ENCODE results near the gene GOLT1B. TPM values are rescaled to one million over a fixed set of nuclear protein-coding genes. Genes with fewer than 3 reads are reported as not detected.

The GOLT1B gene
- total RNA-seq, 1 experiment from 2014 or later = 46.1 TPM

DNA sequence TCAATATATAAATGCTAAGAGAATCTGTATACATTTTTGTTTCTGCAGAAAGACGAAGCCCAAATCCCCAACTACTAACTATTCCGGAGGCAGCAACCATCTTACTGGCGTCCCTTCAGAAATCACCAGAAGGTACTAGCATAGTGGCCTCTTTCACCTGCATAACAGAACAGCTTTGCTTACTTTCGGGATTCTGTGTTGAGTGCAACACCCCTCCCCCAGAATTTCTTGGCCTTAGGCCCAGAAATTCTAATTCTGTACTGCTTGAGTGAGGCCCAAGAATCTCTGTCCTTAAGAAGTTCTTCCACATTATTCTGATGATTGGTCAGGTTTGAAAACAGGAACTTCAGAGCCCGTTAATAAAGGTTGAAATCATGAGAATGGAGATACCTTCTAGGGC is 27.4 kb downstream of the GOLT1B start:
- H3K14ac ChIP-seq (ENCODE audit: insufficient read depth, low read length) = no peak overlapping the region
- no peak overlapping the region for H3K9ac ChIP-seq (ENCODE audit: extremely low read depth, insufficient read length, low read length)
- no peak overlapping the region for H2AFZ ChIP-seq (ENCODE audit: low read length)
- no peak overlapping the region for H3K4me2 ChIP-seq (ENCODE audit: insufficient read depth, insufficient read length, low read length)
- Mint-ChIP-seq H3K27me3 (ENCODE audit: low read depth) (peaks cover 70% of the 10 kb centered on the region), H3K4me3 (no peak overlapping the region), H3K4me1 (peaks cover 5 to 12% of the 10 kb centered on the region in 2 experiments), H3K9me3 (no peaks in the 10 kb centered on the region), H3K36me3 (ENCODE audit: insufficient read depth in 1 of 3, low read depth in 3 of 3) (no peaks in the 10 kb centered on the region; a peak in 1 of 7 replicates), H3K27ac (no peak overlapping the region)
- no peak overlapping the region for H2BK5ac ChIP-seq (ENCODE audit: insufficient read length, low read length)
- WGBS (ENCODE audit: extremely low coverage, insufficient read length, low lambda C conversion rate) = no CpG with 5 or more reads among the region's 5 CpGs
- no peak overlapping the region for H3K23ac ChIP-seq (ENCODE audit: insufficient read length, low read depth, low read length)
- H3K79me2 ChIP-seq (ENCODE audit: insufficient read depth, low read length) = no peaks in the 10 kb centered on the region
- no peak overlapping the region for H3K4ac ChIP-seq (ENCODE audit: low read depth, low read length)
- no peak for TF ChIP-seq CTCF (conservative IDR thresholded peaks at IDR 0.05)
- H3K23me2 ChIP-seq (ENCODE audit: insufficient read length, low read depth, low read length, poor library complexity, severe bottlenecking) = peaks cover 8% of the 10 kb centered on the region
- H4K8ac ChIP-seq (replicated peaks; ENCODE audit: insufficient read length, low read depth, low read length) = no peak overlapping the region
- no peak overlapping the region for H2AK5ac ChIP-seq (ENCODE audit: insufficient read length, low read length)
- H3K9me3 ChIP-seq (ENCODE audit: control insufficient read depth, low read depth, low read length) = no peaks in the 10 kb centered on the region
- peaks cover 5% of the 10 kb centered on the region; the same call in 1 of the 2 replicates for H3K27me3 ChIP-seq (ENCODE audit: insufficient read depth, low read length)
- H3K18ac ChIP-seq (ENCODE audit: insufficient read length, low read depth, low read length) = no peak overlapping the region
- no peak for DNase-seq
- no peak overlapping the region for H2BK20ac ChIP-seq (ENCODE audit: low read depth, low read length, poor library complexity, severe bottlenecking)
- H4K5ac ChIP-seq (ENCODE audit: insufficient read length, low read depth, low read length) = no peak overlapping the region
- H2BK15ac ChIP-seq (ENCODE audit: low read depth, low read length) = no peak overlapping the region
- H3K56ac ChIP-seq (ENCODE audit: insufficient read length, low read depth, low read length) = no peak overlapping the region
- H3K4me1 ChIP-seq (ENCODE audit: insufficient read depth, low read length) = no peaks in the 10 kb centered on the region
- H2BK120ac ChIP-seq (ENCODE audit: low read depth, low read length, poor library complexity, severe bottlenecking) = no peak overlapping the region
- H4K91ac ChIP-seq (ENCODE audit: insufficient read length, low read depth, low read length) = no peak overlapping the region
- H3K79me1 ChIP-seq (ENCODE audit: insufficient read depth, low read depth, low read length, poor library complexity, severe bottlenecking) = no peaks in the 10 kb centered on the region
- H3K27ac ChIP-seq (ENCODE audit: insufficient read length, low read depth, low read length) = no peak overlapping the region
- H2BK12ac ChIP-seq (ENCODE audit: insufficient read length, low read depth, low read length) = no peak overlapping the region
- H4K20me1 ChIP-seq (ENCODE audit: control insufficient read depth, insufficient read depth, insufficient read length) = no peaks in the 10 kb centered on the region
- H3T11ph ChIP-seq (ENCODE audit: low read length) = no peak overlapping the region
